Measurements from ENCODE around the gene FTO. TPM values are rescaled to one million over a fixed set of nuclear protein-coding genes. Genes with fewer than 3 reads are reported as not detected.

FTO gene
- total RNA-seq, 2 donors from 2014 or later = 55.4 to 57.4 TPM

GRCh38 chr16:53789137-53789536 lies 85.2 kb downstream of the FTO start:
- Mint-ChIP-seq H3K27me3 (no peaks in the 10 kb centered on the region), H3K27ac (no peak overlapping the region)

DNA sequence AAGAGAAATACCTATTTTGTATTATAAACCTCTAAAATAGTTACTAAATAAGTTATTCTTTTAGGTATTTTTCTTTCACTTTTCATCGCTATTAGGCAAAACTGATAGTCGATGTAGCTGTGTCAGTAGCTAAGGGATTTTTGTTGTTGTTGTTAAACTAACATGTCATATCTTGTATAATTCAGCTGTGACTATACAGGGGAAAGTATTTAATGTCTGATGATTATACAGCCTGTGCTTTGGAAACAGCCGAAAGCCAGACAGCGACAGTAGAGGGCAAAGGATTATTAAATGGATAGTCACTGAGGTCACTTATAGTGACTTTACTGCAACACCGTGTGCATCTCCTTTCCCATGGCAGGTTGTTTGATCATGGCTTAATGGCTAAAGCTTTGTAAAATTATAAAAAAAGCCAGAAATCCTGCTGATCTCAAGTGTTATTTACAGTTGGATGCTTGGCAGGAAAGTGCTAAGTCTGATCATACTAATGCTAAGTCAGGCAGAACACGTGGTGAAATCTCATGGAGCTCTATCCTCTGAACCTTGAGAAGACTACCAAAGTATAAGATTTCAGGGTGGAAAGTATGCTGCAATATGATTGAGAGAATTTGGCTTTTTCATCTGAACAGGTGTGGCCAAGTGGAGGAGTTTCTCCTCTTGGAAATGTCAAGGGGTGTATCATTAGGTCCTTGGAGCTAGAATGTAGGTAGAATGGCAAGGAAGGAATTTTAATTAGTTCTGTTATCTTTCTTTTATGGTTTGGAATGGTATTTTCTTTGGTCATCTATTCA lies 88.4 kb downstream of the FTO start:
- Mint-ChIP-seq H3K27ac (no peak overlapping the region), H3K4me1 (ENCODE audit: low read depth in 2 of 2) (peaks cover 12 to 15% of the 10 kb centered on the region in 2 donors)
- ATAC-seq = no peak

More at GRCh38 chr16:53789137-53789536, 85.2 kb downstream of the FTO start:
- DNase-seq (ENCODE audit: low spot score) (no peak), ATAC-seq (no peak)
- H3K4me1 Mint-ChIP-seq (ENCODE audit: low read depth in 2 of 2) = peaks cover 10 to 17% of the 10 kb centered on the region in 2 donors
- no peaks in the 10 kb centered on the region for H3K9me3 Mint-ChIP-seq
- H3K36me3 Mint-ChIP-seq = no peaks in the 10 kb centered on the region
- no peak overlapping the region for H3K4me3 Mint-ChIP-seq

GRCh38 chr16:53803451-53803850 lies 99.5 kb downstream of the FTO start:
- H3K27me3 Mint-ChIP-seq = no peaks in the 10 kb centered on the region
- H3K4me3 Mint-ChIP-seq = no peak overlapping the region
- H3K27ac Mint-ChIP-seq = no peak overlapping the region
- ATAC-seq (no peak), DNase-seq (ENCODE audit: low spot score) (no peak)
- H3K9me3 Mint-ChIP-seq = no peaks in the 10 kb centered on the region
- peaks cover 25 to 32% of the 10 kb centered on the region in 2 donors for H3K4me1 Mint-ChIP-seq (ENCODE audit: low read depth in 2 of 2)
- no peaks in the 10 kb centered on the region for H3K36me3 Mint-ChIP-seq

More for the DNA sequence above, 88.4 kb downstream of the FTO start:
- Mint-ChIP-seq H3K27me3 (no peaks in the 10 kb centered on the region), H3K4me3 (no peak overlapping the region), H3K9me3 (no peaks in the 10 kb centered on the region), H3K36me3 (no peaks in the 10 kb centered on the region)
- DNase-seq (ENCODE audit: low spot score) = no peak

DNA sequence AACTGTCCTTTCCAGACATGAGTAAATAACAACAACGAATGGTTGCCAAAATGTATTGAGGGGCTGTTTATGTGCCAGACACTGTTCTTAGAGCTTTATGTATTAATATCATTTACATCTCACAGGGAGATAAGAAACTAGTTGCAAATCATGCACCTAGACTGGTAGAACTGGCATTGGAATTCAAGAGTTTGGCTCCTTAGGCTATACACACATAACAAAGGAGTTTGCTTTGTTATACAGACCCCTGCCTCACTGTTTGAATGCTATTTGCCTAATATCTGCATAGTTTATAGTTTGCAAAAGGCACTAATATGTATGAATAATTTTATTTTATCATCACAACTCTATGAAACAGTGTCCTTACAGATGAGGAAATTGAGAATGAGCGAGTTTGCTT lies 100.0 kb downstream of the FTO start:
- H3K36me3 Mint-ChIP-seq = no peaks in the 10 kb centered on the region
- ATAC-seq (no peak), DNase-seq (ENCODE audit: low spot score) (no peak)
- H3K27ac Mint-ChIP-seq = no peak overlapping the region
- peaks cover 25 to 29% of the 10 kb centered on the region in 2 donors for H3K4me1 Mint-ChIP-seq (ENCODE audit: low read depth in 2 of 2)
- H3K9me3 Mint-ChIP-seq = no peaks in the 10 kb centered on the region
- H3K4me3 Mint-ChIP-seq = no peak overlapping the region
- no peaks in the 10 kb centered on the region for H3K27me3 Mint-ChIP-seq

- ATAC-seq (no peak), DNase-seq (ENCODE audit: low spot score) (no peak)
- Mint-ChIP-seq H3K4me3 (no peak overlapping the region), H3K27me3 (no peaks in the 10 kb centered on the region), H3K36me3 (no peaks in the 10 kb centered on the region), H3K4me1 (ENCODE audit: low read depth in 2 of 2) (peaks cover 25 to 27% of the 10 kb centered on the region in 2 donors), H3K27ac (no peak overlapping the region), H3K9me3 (no peaks in the 10 kb centered on the region)
Measured at GRCh38 chr16:53804467-53804866, 100.5 kb downstream of the FTO start.

DNA sequence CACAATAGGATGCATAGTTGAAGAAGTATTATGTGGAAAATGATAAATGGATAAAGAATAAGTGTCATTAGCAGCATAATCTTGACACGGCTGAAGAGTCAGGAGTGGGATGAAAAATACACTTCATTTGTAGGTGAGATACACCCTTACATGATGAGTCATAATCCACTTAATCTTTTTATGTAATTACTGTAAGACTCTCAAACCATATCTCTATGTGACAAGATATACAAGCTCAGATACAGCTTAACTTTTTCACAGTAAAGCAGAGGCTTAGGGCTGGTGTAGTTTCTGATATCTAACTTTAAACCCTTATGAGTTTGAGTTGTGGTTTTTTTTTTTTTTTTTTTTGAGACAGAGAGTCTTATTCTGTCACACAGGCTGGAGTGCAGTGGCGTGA lies 101.2 kb downstream of the FTO start:
- peaks cover 25 to 27% of the 10 kb centered on the region in 2 donors for H3K4me1 Mint-ChIP-seq (ENCODE audit: low read depth in 2 of 2)
- no peaks in the 10 kb centered on the region for H3K9me3 Mint-ChIP-seq
- no peak overlapping the region for H3K27ac Mint-ChIP-seq
- no peak for ATAC-seq
- H3K36me3 Mint-ChIP-seq = no peaks in the 10 kb centered on the region
- no peak for DNase-seq (ENCODE audit: low spot score)
- H3K4me3 Mint-ChIP-seq = no peak overlapping the region
- no peaks in the 10 kb centered on the region for H3K27me3 Mint-ChIP-seq

- ATAC-seq = no peak
Measured at GRCh38 chr16:53805752-53806151, 101.8 kb downstream of the FTO start.

GRCh38 chr16:53809088-53809932 lies 105.4 kb downstream of the FTO start:
- DNase-seq (ENCODE audit: low spot score) = no peak
- no peak overlapping the region for H3K27ac Mint-ChIP-seq
- H3K4me1 Mint-ChIP-seq (ENCODE audit: low read depth in 2 of 2) = peaks cover 17 to 22% of the 10 kb centered on the region in 2 donors

More at GRCh38 chr16:53805752-53806151, 101.8 kb downstream of the FTO start:
- DNase-seq (ENCODE audit: low spot score) = no peak
- peaks cover 4% of the 10 kb centered on the region for H3K36me3 Mint-ChIP-seq
- H3K27me3 Mint-ChIP-seq = no peaks in the 10 kb centered on the region
- no peaks in the 10 kb centered on the region for H3K9me3 Mint-ChIP-seq
- no peak overlapping the region for H3K27ac Mint-ChIP-seq
- peaks cover 29 to 31% of the 10 kb centered on the region in 2 donors for H3K4me1 Mint-ChIP-seq (ENCODE audit: low read depth in 2 of 2)
- no peak overlapping the region for H3K4me3 Mint-ChIP-seq

DNA sequence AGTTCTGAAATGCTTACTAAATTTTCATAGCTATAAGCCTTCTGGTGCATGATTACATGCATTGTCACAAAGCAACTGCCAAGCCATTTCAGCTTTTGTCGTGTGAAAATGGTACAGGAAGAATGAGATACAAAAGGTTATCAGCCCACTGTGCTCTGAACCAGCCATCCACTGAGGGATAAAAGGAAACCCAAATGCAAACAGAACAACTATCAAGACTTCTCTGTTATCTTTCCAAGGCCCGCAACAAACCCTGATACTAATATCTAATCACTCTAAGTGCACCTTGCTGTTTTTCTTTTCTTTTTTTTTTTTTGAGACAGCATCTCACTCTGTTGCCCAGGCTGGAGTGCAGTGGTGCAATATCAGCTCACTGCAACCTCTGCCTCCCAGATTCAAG lies 109.0 kb downstream of the FTO start:
- no peak for DNase-seq (ENCODE audit: low spot score)
- Mint-ChIP-seq H3K27me3 (no peaks in the 10 kb centered on the region), H3K27ac (no peak overlapping the region), H3K36me3 (peaks cover 21% of the 10 kb centered on the region), H3K9me3 (no peaks in the 10 kb centered on the region), H3K4me3 (no peak overlapping the region), H3K4me1 (ENCODE audit: low read depth in 2 of 2) (peaks cover 17 to 19% of the 10 kb centered on the region in 2 donors)
- no peak for ATAC-seq

More at GRCh38 chr16:53809088-53809932, 105.4 kb downstream of the FTO start:
- no peaks in the 10 kb centered on the region for H3K9me3 Mint-ChIP-seq
- no peak for ATAC-seq
- no peak overlapping the region for H3K4me3 Mint-ChIP-seq
- H3K36me3 Mint-ChIP-seq = peaks cover 10% of the 10 kb centered on the region
- no peaks in the 10 kb centered on the region for H3K27me3 Mint-ChIP-seq

DNA sequence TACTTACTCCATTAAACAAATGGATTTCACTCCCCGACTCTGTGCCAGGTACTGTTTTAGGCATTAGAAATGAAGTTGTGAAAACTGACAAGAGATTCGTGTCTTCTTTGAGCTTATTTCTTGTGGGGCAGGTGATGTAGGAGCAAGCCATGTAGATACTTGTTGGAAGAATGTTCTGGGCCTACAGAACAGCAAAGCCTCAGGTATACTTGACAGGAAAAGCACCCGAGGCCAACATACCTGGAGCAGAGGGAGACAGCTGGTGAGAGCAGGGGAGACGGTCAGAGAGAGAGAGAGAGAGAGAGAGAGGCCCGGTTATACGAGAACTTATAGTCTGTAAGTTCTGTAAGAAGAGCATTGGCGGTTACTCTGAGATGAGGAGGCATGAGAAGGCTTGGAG lies 110.8 kb downstream of the FTO start:
- H3K27ac Mint-ChIP-seq = no peak overlapping the region

DNA sequence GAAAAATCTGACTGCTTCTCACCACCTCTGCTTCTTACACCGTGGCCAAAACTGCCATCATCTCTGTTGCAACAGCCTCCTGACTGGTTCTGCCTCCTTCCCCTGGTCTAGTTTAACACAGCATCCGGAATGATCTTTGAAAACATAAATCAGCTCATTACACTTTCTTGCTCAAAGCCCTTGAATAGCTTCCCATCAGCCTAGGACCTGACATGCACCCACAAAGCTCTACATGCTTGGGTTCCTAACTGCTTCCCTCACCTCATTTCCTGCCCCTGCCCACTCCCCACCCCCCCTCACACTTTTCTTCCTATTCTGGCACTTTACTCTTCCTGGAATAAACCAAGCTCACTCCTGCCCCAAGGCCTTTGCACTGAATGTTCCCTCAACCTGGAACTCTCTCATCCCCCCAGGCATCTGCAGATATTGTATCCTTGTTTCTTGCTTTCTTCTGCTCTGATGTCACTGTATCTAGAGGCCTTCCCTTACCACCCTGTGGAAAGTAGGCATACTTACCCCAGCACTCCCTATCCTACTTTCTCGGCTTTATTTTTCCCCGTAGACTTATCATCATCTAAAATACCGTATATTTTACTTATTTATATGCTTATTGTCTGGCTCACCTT lies 112.4 kb downstream of the FTO start:
- peaks cover 15% of the 10 kb centered on the region for H3K36me3 Mint-ChIP-seq
- no peak overlapping the region for H3K27ac Mint-ChIP-seq
- no peaks in the 10 kb centered on the region for H3K9me3 Mint-ChIP-seq

More for the DNA sequence above, 110.8 kb downstream of the FTO start:
- Mint-ChIP-seq H3K36me3 (peaks cover 21% of the 10 kb centered on the region), H3K4me1 (ENCODE audit: low read depth in 2 of 2) (peaks cover 17% of the 10 kb centered on the region in 2 donors), H3K27me3 (no peaks in the 10 kb centered on the region), H3K9me3 (no peaks in the 10 kb centered on the region), H3K4me3 (no peak overlapping the region)
- DNase-seq (ENCODE audit: low spot score) = no peak
- ATAC-seq = no peak

GRCh38 chr16:53817117-53817755 lies 113.3 kb downstream of the FTO start:
- H3K4me3 Mint-ChIP-seq = no peak overlapping the region
- no peaks in the 10 kb centered on the region for H3K27me3 Mint-ChIP-seq
- H3K27ac Mint-ChIP-seq = no peak overlapping the region
- H3K9me3 Mint-ChIP-seq = no peaks in the 10 kb centered on the region
- ATAC-seq (no peak), DNase-seq (ENCODE audit: low spot score) (no peak)
- peaks cover 11% of the 10 kb centered on the region for H3K36me3 Mint-ChIP-seq
- H3K4me1 Mint-ChIP-seq (ENCODE audit: low read depth in 2 of 2) = peaks cover 27 to 32% of the 10 kb centered on the region in 2 donors

More for the DNA sequence above, 112.4 kb downstream of the FTO start:
- DNase-seq (ENCODE audit: low spot score) (no peak), ATAC-seq (no peak)
- H3K4me3 Mint-ChIP-seq = no peak overlapping the region
- peaks cover 18 to 23% of the 10 kb centered on the region in 2 donors for H3K4me1 Mint-ChIP-seq (ENCODE audit: low read depth in 2 of 2)
- no peaks in the 10 kb centered on the region for H3K27me3 Mint-ChIP-seq

- H3K4me3 Mint-ChIP-seq = no peak overlapping the region
- no peak overlapping the region for H3K27ac Mint-ChIP-seq
- no peak for DNase-seq (ENCODE audit: low spot score)
- peaks cover 27 to 33% of the 10 kb centered on the region in 2 donors for H3K4me1 Mint-ChIP-seq (ENCODE audit: low read depth in 2 of 2)
- peaks cover 11% of the 10 kb centered on the region for H3K36me3 Mint-ChIP-seq
- no peaks in the 10 kb centered on the region for H3K9me3 Mint-ChIP-seq
- no peak for ATAC-seq
- no peaks in the 10 kb centered on the region for H3K27me3 Mint-ChIP-seq
Measured at GRCh38 chr16:53817812-53818550, 114.0 kb downstream of the FTO start.

All from natural killer cell treated with Interleukin-12 subunit alpha and Interleukin-12 subunit beta and Interleukin-15 and Interleukin-18, amount 100 ng/mL, for 72 hours (primary cell).